Keratinocyte (primary cell): Measurements from ENCODE around the gene SNIP1. TPM values are rescaled to one million over a fixed set of nuclear protein-coding genes. Genes with fewer than 3 reads are reported as not detected.

Experiments
- DNase-seq: peaks from one replicate; pipeline ENCODE4 v3.0.0-alpha.2; 2011; ENCODE audit warnings: low read depth, missing footprints, low spot score
- FAIRE-seq: peaks from 2 replicates; lab custom pipeline; 2011; peaks lifted over from hg19 to GRCh38; lab: Jason Lieb, UNC
- H2AFZ ChIP-seq: 2 replicates; pipeline ENCODE4 v1.6.0; 2012; ENCODE audit warnings: low read length, control low read depth, inconsistent platforms; ENCODE audit not compliant: control insufficient read depth
- H3K27ac ChIP-seq: 2 replicates; pipeline ENCODE4 v1.5.1; 2011; ENCODE audit warnings: low read length; ENCODE audit not compliant: control insufficient read depth, insufficient read depth
- H3K27me3 ChIP-seq: 3 replicates; pipeline ENCODE4 v1.6.0; 2011; ENCODE audit warnings: low read length; ENCODE audit not compliant: control insufficient read depth, insufficient read depth; ENCODE audit errors: extremely low read depth
- H3K36me3 ChIP-seq, 2 experiments: 2 replicates in 1 of 2; 3 replicates in 1 of 2; pipeline ENCODE4 v1.5.1; 2011; ENCODE audit warnings: low read length in 2 of 2, mild to moderate bottlenecking in 1 of 2; ENCODE audit not compliant: control insufficient read depth in 2 of 2, insufficient read depth in 2 of 2; ENCODE audit errors: extremely low read depth in 1 of 2
- H3K4me1 ChIP-seq: 3 replicates; pipeline ENCODE4 v1.5.1; 2011; ENCODE audit warnings: low read length; ENCODE audit not compliant: control insufficient read depth, insufficient read depth; ENCODE audit errors: extremely low read depth
- H3K4me2 ChIP-seq: 3 replicates; pipeline ENCODE4 v1.6.0; 2011; ENCODE audit warnings: low read depth, low read length; ENCODE audit not compliant: control insufficient read depth, insufficient read depth; ENCODE audit errors: extremely low read depth
- H3K4me3 ChIP-seq, 3 experiments: fragments of 200-600 bp in 1 of 3; sonication (generic) in 1 of 3; 2 replicates in 2 of 3; 3 replicates in 1 of 3; pipeline ENCODE4 v1.5.1; 2011 to 2016; ENCODE audit warnings: low read length in 3 of 3, mild to moderate bottlenecking in 3 of 3, control low read depth in 2 of 3, inconsistent platforms in 1 of 3, low read depth in 1 of 3, mixed read lengths in 1 of 3, mixed run types in 1 of 3, moderate library complexity in 1 of 3; ENCODE audit not compliant: control insufficient read depth in 2 of 3, insufficient read depth in 2 of 3; ENCODE audit errors: extremely low read depth in 1 of 3
- H3K79me2 ChIP-seq: 2 replicates; pipeline ENCODE4 v1.6.0; 2012; ENCODE audit warnings: low read length; ENCODE audit not compliant: control insufficient read depth, insufficient read depth
- H3K9ac ChIP-seq: 3 replicates; pipeline ENCODE4 v1.6.0; 2011; ENCODE audit warnings: low read length; ENCODE audit not compliant: control insufficient read depth, insufficient read depth; ENCODE audit errors: extremely low read depth
- H3K9me1 ChIP-seq: 3 replicates; pipeline ENCODE4 v1.6.0; 2011; ENCODE audit warnings: low read length; ENCODE audit not compliant: control insufficient read depth, insufficient read depth; ENCODE audit errors: extremely low read depth
- H3K9me3 ChIP-seq: 2 replicates; pipeline ENCODE4 v1.5.1; 2012; ENCODE audit warnings: low read depth, low read length; ENCODE audit not compliant: control insufficient read depth
- H4K20me1 ChIP-seq: 3 replicates; pipeline ENCODE4 v1.6.0; 2011; ENCODE audit warnings: low read length; ENCODE audit not compliant: control insufficient read depth, insufficient read depth; ENCODE audit errors: extremely low read depth
- CTCF ChIP-seq, 3 experiments: IDR thresholded peaks in 1 of 3; conservative IDR thresholded peaks in 1 of 3; optimal IDR thresholded peaks in 1 of 3; 2 replicates in 2 of 3; 3 replicates in 1 of 3; pipeline versions ENCODE3 to v1.5.1; 2011; ENCODE audit warnings: low read length in 3 of 3, mild to moderate bottlenecking in 3 of 3, moderate library complexity in 2 of 3, control low read depth in 1 of 3, inconsistent platforms in 1 of 3; ENCODE audit not compliant: insufficient read depth in 2 of 3; ENCODE audit errors: extremely low read depth in 1 of 3
- EZH2 ChIP-seq: IDR thresholded peaks from one replicate; pipeline ENCODE4 v1.6.1; 2012; ENCODE audit warnings: inconsistent platforms, mild to moderate bottlenecking, low read length, moderate library complexity
- dilution Hi-C: fragments of 300-500 bp; cut with MboI; formaldehyde crosslinking; loops from one replicate; pipeline ENCODE4 v1.7.0; 2020; ENCODE audit warnings: low sequenced_read_pairs; ENCODE audit not compliant: extremely low pct_ligation_motif_present
- polyA plus RNA-seq, 5 experiments: library from polyadenylated mRNA; depleted of rRNA in 3 of 5; stranded (reverse) in 3 of 5; stranded (forward) in 1 of 5; unstranded in 1 of 5; fragments of >200 nt; gene quantifications; 1 replicate in 1 of 5; 2 replicates in 3 of 5; 3 replicates in 1 of 5; pipeline versions ENCODE4 v1.2.1 to v1.2.3, GENCODE V29; 2011 to 2012; ENCODE audit warnings: missing spikeins in 2 of 5, low read depth in 1 of 5, low replicate concordance in 1 of 5

Gene SNIP1
- polyA plus RNA-seq, 1 donor (not counting 4 experiments of a cell fraction or from before 2014, with no cell fraction given) = 8.9 TPM

DNA sequence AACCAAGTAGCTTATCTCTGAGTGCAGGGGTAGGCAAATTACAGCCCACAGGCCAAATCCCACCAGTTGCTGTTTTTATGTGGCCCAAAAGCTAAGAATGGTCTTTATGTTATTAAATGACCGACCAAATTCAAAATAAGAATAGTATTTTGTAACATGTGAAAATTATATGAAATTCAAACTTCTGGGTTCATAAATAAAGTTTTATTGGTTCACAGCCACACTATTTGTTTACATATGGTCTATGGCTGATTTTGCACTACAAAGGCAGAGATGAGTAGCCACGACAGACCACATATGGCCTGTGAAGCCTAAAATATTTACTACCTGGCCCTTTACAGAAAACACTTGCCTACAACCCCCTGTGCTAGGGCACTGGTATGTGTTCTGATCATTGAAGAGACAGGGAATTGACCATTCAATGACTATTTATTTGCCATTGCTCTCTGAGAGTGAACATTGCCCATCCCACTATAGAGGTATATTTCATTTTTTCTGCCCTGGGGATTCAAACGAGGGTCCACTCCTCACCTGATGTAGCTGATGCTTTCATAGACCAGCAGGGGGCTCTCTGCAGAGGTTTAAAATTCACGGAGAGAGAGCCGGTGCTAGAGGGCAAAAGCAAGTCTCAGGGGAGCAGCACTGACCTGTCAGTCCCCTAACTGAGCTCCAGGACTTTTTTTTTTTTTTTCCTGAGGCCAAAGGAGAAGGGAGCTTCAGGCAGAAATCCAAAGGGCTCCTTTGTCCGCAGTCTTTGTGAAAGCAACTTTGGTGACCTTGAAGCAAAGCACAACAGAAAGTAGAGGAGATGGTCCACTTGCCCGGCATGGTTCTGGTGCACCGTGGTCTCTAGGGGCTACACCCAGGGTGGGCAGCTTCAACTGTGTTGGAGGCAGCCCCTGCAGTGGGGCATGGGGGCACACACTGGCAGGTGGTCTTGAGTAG, 48.9 kb upstream of the SNIP1 start:
- H3K79me2 ChIP-seq = no peaks in the 10 kb centered on the region
- peaks cover 4% of the 10 kb centered on the region for H3K4me1 ChIP-seq
- peaks cover 11% of the 10 kb centered on the region for H3K27me3 ChIP-seq
- H4K20me1 ChIP-seq = no peaks in the 10 kb centered on the region
- no peaks in the 10 kb centered on the region for H3K36me3 ChIP-seq
- H3K27ac ChIP-seq = no peak overlapping the region
- peak; percentile 56 to 74 (median 71) for TF ChIP-seq CTCF (optimal IDR thresholded peaks at IDR 0.05 in 1 of 3, IDR thresholded peaks at IDR 0.05 in 1 of 3, conservative IDR thresholded peaks at IDR 0.05 in 1 of 3; ENCODE audit: extremely low read depth in 1 of 3, insufficient read depth in 2 of 3, low read length in 3 of 3)
- no peak for TF ChIP-seq EZH2
- FAIRE-seq (peak; percentile 48), DNase-seq (no peak)
- no peak overlapping the region for H3K4me3 ChIP-seq
- no peak overlapping the region for H2AFZ ChIP-seq
- dilution Hi-C loops = no loop called here
- no peak overlapping the region for H3K4me2 ChIP-seq
- no peaks in the 10 kb centered on the region for H3K9me3 ChIP-seq
- H3K9ac ChIP-seq = no peak overlapping the region
- no peaks in the 10 kb centered on the region for H3K9me1 ChIP-seq

GRCh38 chr1:37601441-37601840, 47.3 kb upstream of the SNIP1 start:
- no peaks in the 10 kb centered on the region for H4K20me1 ChIP-seq
- no peak overlapping the region for H3K9ac ChIP-seq
- H3K36me3 ChIP-seq = no peaks in the 10 kb centered on the region
- no peaks in the 10 kb centered on the region for H3K79me2 ChIP-seq
- no peaks in the 10 kb centered on the region for H3K9me3 ChIP-seq
- H2AFZ ChIP-seq = no peak overlapping the region
- H3K27ac ChIP-seq = no peak overlapping the region
- peaks cover 1% of the 10 kb centered on the region for H3K27me3 ChIP-seq
- no peak for TF ChIP-seq CTCF (optimal IDR thresholded peaks at IDR 0.05 in 1 of 3, IDR thresholded peaks at IDR 0.05 in 1 of 3, conservative IDR thresholded peaks at IDR 0.05 in 1 of 3; ENCODE audit: extremely low read depth in 1 of 3, insufficient read depth in 2 of 3, low read length in 3 of 3)
- TF ChIP-seq EZH2 = no peak
- no peaks in the 10 kb centered on the region for H3K9me1 ChIP-seq
- peaks cover 4% of the 10 kb centered on the region for H3K4me1 ChIP-seq
- dilution Hi-C loops = no loop called here
- FAIRE-seq = no peak
- no peak for DNase-seq
- H3K4me3 ChIP-seq = no peak overlapping the region
- no peak overlapping the region for H3K4me2 ChIP-seq
